ENCODE measurements around the gene EWSR1.
"Not testable (repeated sequence)": the region's sequence is repeated elsewhere in the genome, so short reads cannot be mapped to it uniquely, and the experiment has no call there.

Gene EWSR1, protein sequence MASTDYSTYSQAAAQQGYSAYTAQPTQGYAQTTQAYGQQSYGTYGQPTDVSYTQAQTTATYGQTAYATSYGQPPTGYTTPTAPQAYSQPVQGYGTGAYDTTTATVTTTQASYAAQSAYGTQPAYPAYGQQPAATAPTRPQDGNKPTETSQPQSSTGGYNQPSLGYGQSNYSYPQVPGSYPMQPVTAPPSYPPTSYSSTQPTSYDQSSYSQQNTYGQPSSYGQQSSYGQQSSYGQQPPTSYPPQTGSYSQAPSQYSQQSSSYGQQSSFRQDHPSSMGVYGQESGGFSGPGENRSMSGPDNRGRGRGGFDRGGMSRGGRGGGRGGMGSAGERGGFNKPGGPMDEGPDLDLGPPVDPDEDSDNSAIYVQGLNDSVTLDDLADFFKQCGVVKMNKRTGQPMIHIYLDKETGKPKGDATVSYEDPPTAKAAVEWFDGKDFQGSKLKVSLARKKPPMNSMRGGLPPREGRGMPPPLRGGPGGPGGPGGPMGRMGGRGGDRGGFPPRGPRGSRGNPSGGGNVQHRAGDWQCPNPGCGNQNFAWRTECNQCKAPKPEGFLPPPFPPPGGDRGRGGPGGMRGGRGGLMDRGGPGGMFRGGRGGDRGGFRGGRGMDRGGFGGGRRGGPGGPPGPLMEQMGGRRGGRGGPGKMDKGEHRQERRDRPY

GRCh38 chr22:29267858-29268510 lies at the start of gene EWSR1, which contains the start of gene RHBDD3:
TSS of gene EWSR1 (plus strand) at chr22:29268268. CDS start at chr22:29268337, 69 bp downstream.
TSS of gene RHBDD3 (minus strand) at chr22:29267981. CDS start at chr22:29265626, 2,355 bp downstream.
- DNase-seq = peak; percentile 95 to 97

DNA sequence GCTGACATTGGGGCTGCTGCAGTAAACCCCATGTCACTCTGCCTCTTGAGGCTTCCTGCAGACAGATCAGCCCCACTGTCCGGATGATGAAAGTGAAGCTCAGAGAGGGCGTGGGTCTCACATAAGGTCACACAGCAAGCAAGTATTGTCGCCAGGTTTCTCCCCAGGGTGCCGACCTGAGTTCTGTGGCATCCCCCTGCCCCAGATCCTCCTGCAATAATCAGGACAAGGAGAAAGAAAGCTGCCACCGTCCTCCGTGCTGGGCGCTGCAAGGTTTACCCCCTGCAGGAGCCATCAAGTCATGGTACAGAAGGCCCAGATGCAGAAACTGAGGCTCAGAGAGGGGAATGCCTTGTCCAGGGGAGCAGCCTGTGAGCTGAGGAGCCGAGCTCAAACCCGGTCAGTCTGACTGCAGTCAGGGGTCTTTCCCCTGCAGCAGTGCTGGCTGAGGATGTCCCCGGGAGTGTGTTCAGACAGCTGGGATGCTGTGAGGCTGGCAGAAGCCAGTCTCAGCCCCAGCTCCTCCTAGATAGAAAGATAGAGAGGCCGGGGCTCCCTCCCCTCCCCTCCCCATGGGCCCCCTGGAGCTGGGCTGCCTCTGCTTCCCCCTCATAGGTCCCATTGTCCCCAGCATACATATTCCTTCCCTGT lies 49.2 kb upstream of the EWSR1 start:
- no peak for DNase-seq

DNA sequence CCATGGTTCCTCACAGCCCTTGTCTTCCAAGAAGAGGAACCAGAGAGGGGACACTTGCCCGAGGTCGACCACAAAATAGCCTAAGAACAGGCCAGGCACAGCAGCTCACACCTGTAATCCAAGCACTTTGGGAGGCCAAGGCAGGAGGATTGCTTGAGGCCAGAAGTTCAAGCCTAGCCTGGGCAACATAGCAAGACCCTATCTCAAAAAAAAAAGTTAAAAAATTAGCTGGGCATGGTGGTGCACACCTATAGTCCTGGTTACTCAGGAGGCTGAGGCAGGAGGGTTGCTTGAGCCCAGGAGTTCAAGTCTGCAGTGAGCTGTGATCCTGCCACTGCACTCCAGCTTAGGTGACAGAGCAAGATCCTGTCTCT lies 48.7 kb upstream of the EWSR1 start:
- DNase-seq = not testable (repeated sequence)

- no peak for DNase-seq
These were observed 48.0 kb upstream of the EWSR1 start for GRCh38 chr22:29219881-29220670.

GRCh38 chr22:29224121-29224858 lies 43.8 kb upstream of the EWSR1 start:
- DNase-seq = no peak

DNA sequence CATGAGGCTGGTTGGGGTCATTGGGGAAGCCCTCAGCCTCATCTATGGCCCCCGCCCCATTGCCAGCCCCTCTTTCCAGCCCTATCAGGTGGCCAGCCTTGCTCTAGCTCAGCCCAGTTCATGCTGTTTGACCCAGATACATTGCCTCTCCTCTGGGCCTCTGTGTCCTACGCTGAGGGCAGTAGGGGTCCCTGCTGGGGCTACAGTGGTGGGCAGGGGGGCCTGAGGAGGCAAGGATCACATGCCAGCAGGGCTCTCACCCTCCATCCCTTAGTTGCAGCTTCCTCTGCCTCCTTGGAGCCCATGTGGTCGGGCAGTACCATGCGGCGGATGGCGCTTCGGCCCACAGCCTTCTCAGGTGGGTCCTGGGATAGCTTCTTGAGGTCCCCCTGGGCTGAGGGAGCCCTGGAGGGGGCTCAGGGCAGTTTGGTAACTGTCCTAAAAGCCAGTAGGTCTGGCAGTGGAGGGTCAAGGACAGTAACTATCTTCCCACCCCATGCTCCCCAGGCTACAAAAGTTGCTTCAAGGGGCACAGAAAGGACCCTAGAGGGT lies 43.1 kb upstream of the EWSR1 start:
- no peak for DNase-seq

- DNase-seq = no peak
These were observed 42.5 kb upstream of the EWSR1 start for GRCh38 chr22:29225422-29226090.

GRCh38 chr22:29226351-29226981 lies 41.6 kb upstream of the EWSR1 start:
- DNase-seq = no peak

- no peak for DNase-seq
These were observed 36.8 kb upstream of the EWSR1 start for GRCh38 chr22:29230972-29231875.

GRCh38 chr22:29231971-29232959 lies 35.8 kb upstream of the EWSR1 start:
- no peak for DNase-seq

DNA sequence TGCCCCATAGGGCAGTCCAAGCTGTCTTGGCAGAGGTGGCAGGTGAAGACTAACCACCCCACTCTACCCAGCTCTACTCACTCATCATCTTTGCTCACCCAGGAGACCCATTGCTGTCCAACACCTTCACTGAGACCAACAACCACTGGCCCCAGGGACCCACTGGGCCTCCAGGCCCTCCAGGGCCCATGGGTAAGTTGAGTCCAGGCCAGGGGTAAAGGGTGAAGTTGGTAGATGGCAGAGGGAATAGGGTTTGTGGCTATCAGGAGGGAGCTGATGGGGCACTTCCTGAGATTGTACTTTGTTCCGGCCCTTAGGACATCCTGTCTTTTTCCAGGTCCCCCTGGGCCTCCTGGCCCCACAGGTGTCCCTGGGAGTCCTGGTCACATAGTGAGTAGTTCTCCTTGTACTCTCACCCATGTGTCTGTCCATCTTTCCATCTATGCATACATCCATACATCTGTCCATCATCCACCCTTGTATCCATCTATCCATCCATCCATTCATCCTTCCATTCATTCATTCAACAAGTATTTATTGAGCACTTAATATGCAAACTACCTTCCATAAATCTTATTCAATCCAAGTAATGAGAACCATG lies 34.7 kb upstream of the EWSR1 start:
- no peak for DNase-seq

GRCh38 chr22:29240481-29240880 lies 27.6 kb upstream of the EWSR1 start:
- DNase-seq = not testable (repeated sequence)

DNA sequence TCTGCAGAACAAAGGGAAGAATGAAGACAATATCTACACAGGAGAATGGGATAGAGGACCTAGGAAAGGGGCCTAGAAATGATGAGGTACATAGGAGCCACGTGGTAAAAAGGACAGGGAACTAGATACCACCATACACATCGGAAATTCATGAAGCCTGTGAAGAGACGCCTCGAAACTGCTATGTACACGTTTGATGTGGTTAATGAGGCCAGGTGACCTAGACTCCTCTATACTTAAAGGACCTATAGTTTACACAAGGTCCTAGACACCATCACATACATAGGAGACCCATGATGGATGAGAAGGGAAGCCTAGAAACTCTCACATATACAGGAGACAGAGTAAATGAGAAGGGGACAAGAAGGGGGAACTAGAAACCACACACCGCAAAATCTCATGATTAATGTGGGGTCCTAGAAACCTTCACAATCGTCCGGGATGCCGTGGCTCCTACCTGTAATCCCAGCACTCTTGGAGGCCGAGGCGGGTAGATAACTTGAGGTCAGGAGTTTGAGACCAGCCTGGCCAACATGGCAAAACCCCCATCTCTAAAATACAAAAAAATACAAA lies 24.1 kb upstream of the EWSR1 start:
- no peak for DNase-seq

GRCh38 chr22:29244785-29245625 lies 23.1 kb upstream of the EWSR1 start:
- DNase-seq = peak in 1 of 2 donors; percentile 2

DNA sequence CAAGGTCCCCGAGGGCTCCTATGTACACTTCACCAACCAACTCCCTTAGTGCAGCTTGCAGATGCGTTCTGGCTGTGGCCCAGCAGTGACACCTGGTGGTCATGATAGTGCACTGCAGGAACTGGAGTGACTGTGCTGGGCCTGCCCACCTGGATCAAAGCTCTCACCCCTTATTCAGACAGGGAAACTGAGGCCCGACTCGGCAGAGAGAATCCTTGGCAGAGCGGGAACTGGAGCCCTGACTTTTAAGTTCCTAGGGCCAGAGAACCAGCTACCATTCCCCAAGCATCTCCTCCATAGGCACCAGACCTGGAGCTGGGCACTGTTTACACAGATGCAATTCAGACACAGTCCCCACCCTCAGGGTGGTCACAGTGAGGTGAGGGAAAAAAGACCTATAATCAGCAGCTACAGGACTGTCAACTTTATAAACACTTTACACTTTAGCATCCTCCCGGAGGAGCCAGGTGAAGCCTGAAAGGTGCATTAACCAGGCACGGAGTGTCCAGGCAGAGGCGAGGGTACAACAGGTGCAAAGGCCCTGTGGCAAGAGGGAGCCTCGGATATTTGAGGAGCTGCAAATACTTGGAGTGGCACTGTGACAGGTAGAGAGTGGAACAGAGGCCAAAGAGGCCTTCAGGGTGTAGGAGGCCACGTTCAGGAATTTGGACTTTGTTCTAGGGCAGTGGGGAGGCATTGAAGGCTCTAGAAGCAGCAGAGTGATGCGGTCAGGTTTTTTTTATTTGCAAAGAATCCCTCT lies 22.3 kb upstream of the EWSR1 start:
- peak; percentile 63 to 65 for DNase-seq
